GM21786 (cell line): Measurements from ENCODE around the gene COA6.
"Not testable (repeated sequence)": the region's sequence is repeated elsewhere in the genome, so short reads cannot be mapped to it uniquely, and the experiment has no call there.

Experiments
- ATAC-seq: cut with Tn5 transposase; IDR thresholded peaks from one replicate; pipeline ENCODE4 v1.9.1; 2021; ENCODE audit not compliant: unreplicated experiment

Gene COA6

GRCh38 chr1:234373064-234373958 lies at the start of gene COA6:
Gene COA6 (plus strand): TSS chr1:234373456. CDS start chr1:234373467, 11 bp downstream.
- peak; percentile 92 for ATAC-seq

- no peak for ATAC-seq
These were observed 48.4 kb upstream of the COA6 start for GRCh38 chr1:234324821-234325220.

GRCh38 chr1:234325878-234326496 lies 47.3 kb upstream of the COA6 start:
- ATAC-seq = peak; percentile 7

- peak; percentile 76 for ATAC-seq
These were observed 46.5 kb upstream of the COA6 start for GRCh38 chr1:234326497-234327366.

GRCh38 chr1:234327577-234328164 lies 45.6 kb upstream of the COA6 start:
- no peak for ATAC-seq

GRCh38 chr1:234330843-234331215 lies 42.4 kb upstream of the COA6 start:
- no peak for ATAC-seq

- ATAC-seq = no peak
These were observed 41.7 kb upstream of the COA6 start for GRCh38 chr1:234331507-234331906.

- ATAC-seq = no peak
These were observed 36.9 kb upstream of the COA6 start for GRCh38 chr1:234336359-234336758.

GRCh38 chr1:234337233-234337632 lies 36.0 kb upstream of the COA6 start:
- no peak for ATAC-seq

GRCh38 chr1:234340528-234340927 lies 32.7 kb upstream of the COA6 start:
- no peak for ATAC-seq

GRCh38 chr1:234342774-234343173 lies 30.5 kb upstream of the COA6 start:
- ATAC-seq = no peak

GRCh38 chr1:234345237-234345636 lies 28.0 kb upstream of the COA6 start:
- ATAC-seq = no peak

- no peak for ATAC-seq
These were observed 24.3 kb upstream of the COA6 start for GRCh38 chr1:234348964-234349363.

GRCh38 chr1:234355782-234356510 lies 17.3 kb upstream of the COA6 start:
- ATAC-seq = no peak

- not testable (repeated sequence) for ATAC-seq
These were observed 16.5 kb upstream of the COA6 start for GRCh38 chr1:234356615-234357269.

GRCh38 chr1:234357831-234358230 lies 15.4 kb upstream of the COA6 start:
- ATAC-seq = no peak

- ATAC-seq = no peak
These were observed 12.1 kb upstream of the COA6 start for GRCh38 chr1:234361102-234361603.

GRCh38 chr1:234362558-234362957 lies 10.7 kb upstream of the COA6 start:
- no peak for ATAC-seq

GRCh38 chr1:234368320-234369032 lies 4.8 kb upstream of the COA6 start:
- no peak for ATAC-seq
